ENCODE data around the gene GCG. TPM values are rescaled to one million over a fixed set of nuclear protein-coding genes. Genes with fewer than 3 reads are reported as not detected.

The GCG gene
- total RNA-seq, 4 donors from 2014 or later, result not detected

- intact Hi-C loops (cut with DNase I), result no loop called here
- no peak for DNase-seq (ENCODE audit: extremely low spot score)
- Histone ChIP-seq H3K9me3 (no peaks in the 10 kb centered on the region), H3K27ac (replicated peaks in 1 of 4) (no peak overlapping the region), H3K4me1 (no peaks in the 10 kb centered on the region), H3K36me3 (no peaks in the 10 kb centered on the region), H3K4me3 (no peak overlapping the region), H3K27me3 (no peaks in the 10 kb centered on the region)
- 91% methylated on average over 4 of the region's 4 CpGs for WGBS
- TF ChIP-seq, protein P1, sequence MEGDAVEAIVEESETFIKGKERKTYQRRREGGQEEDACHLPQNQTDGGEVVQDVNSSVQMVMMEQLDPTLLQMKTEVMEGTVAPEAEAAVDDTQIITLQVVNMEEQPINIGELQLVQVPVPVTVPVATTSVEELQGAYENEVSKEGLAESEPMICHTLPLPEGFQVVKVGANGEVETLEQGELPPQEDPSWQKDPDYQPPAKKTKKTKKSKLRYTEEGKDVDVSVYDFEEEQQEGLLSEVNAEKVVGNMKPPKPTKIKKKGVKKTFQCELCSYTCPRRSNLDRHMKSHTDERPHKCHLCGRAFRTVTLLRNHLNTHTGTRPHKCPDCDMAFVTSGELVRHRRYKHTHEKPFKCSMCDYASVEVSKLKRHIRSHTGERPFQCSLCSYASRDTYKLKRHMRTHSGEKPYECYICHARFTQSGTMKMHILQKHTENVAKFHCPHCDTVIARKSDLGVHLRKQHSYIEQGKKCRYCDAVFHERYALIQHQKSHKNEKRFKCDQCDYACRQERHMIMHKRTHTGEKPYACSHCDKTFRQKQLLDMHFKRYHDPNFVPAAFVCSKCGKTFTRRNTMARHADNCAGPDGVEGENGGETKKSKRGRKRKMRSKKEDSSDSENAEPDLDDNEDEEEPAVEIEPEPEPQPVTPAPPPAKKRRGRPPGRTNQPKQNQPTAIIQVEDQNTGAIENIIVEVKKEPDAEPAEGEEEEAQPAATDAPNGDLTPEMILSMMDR (IDR thresholded peaks at IDR 0.05), result no peak
- no peak for TF ChIP-seq POLR2A (IDR thresholded peaks at IDR 0.05; ENCODE audit: low read depth)
These were observed 8.1 kb downstream of the GCG start for GRCh38 chr2:162143969-162144368.

DNA sequence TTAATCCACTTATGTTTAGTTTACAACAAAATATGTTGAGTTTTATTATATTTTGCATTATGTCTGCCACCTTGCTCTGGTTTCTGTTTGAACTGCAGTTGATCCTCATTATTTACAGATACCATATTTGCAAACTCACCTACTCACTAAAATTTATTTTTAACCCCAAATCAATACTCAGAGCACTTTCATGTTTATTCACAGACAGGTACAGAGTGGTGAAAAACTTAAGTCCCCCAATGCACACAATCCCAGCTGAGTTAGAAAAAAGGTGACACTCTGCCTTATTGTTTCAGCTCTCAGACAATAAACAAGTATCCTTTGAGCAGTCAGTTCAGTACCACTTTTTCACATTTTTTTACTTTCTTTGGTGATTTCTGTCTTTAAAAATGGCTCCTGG, 13.7 kb downstream of the GCG start:
- H3K9me3 ChIP-seq, result no peaks in the 10 kb centered on the region
- H3K4me3 ChIP-seq, result no peak overlapping the region
- H3K27me3 ChIP-seq, result no peaks in the 10 kb centered on the region
- no peak overlapping the region for H3K27ac ChIP-seq (replicated peaks in 1 of 4)
- no peak for DNase-seq (ENCODE audit: extremely low spot score)
- no peaks in the 10 kb centered on the region for H3K4me1 ChIP-seq
- no peak for TF ChIP-seq POLR2AphosphoS5 (IDR thresholded peaks at IDR 0.05)
- no peak for TF ChIP-seq POLR2A (IDR thresholded peaks at IDR 0.05; ENCODE audit: low read depth)
- TF ChIP-seq, protein P1 (IDR thresholded peaks at IDR 0.05), result no peak
- TF ChIP-seq EP300 (IDR thresholded peaks at IDR 0.05), result no peak
- intact Hi-C loops (cut with DNase I), result no loop called here
- H3K36me3 ChIP-seq, result no peaks in the 10 kb centered on the region

- TF ChIP-seq, protein P1 (IDR thresholded peaks at IDR 0.05), result no peak
- TF ChIP-seq POLR2AphosphoS5 (IDR thresholded peaks at IDR 0.05) (no peak), POLR2A (IDR thresholded peaks at IDR 0.05; ENCODE audit: low read depth) (no peak), EP300 (IDR thresholded peaks at IDR 0.05) (no peak)
- H3K4me3 ChIP-seq, result no peak overlapping the region
- peaks cover 0 to 6% (median 2%) of the 10 kb centered on the region in 4 donors for H3K4me1 ChIP-seq
- WGBS, result 89% methylated on average over 2 of the region's 2 CpGs
- DNase-seq (ENCODE audit: extremely low spot score), result no peak
- H3K36me3 ChIP-seq, result no peaks in the 10 kb centered on the region
- no peak overlapping the region for H3K27ac ChIP-seq (replicated peaks in 1 of 4)
- H3K9me3 ChIP-seq, result peaks cover 0 to 9% (median 0%) of the 10 kb centered on the region in 4 donors
- no peaks in the 10 kb centered on the region for H3K27me3 ChIP-seq
- intact Hi-C loops (cut with DNase I), result loop anchor here (10.0 kb wide), 1 partner anchor 543 kb away; no protein-coding TSS in a partner anchor
These were observed 24.6 kb downstream of the GCG start for GRCh38 chr2:162127422-162127821.

DNA sequence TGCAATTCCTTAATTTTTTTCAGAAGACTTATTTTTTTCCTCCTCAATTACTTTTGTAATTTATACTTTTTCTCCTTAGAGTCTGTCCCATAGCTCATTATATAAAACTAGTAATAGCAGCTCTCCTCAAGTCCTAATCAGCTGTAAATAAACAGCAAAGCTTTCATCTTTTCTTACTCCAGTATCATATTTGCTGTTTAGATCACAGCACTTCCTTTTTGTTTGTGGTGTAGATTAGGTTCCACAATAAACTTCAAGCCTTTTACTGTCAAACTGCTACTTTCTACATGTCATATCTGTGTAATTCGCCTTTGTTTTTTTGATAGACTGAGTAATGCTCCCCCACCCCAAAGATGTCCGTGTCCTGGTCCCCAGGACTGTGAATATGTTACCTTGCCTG, 25.5 kb downstream of the GCG start:
- Histone ChIP-seq H3K27me3 (no peaks in the 10 kb centered on the region), H3K4me1 (peaks cover 0 to 6% (median 2%) of the 10 kb centered on the region in 4 donors), H3K4me3 (no peak overlapping the region), H3K36me3 (no peaks in the 10 kb centered on the region), H3K27ac (replicated peaks in 1 of 4) (no peak overlapping the region), H3K9me3 (peaks cover 0 to 9% (median 0%) of the 10 kb centered on the region in 4 donors)
- intact Hi-C loops (cut with DNase I), result loop anchor here (10.0 kb wide), 1 partner anchor 542 kb away; no protein-coding TSS in a partner anchor
- no peak for DNase-seq (ENCODE audit: extremely low spot score)
- TF ChIP-seq POLR2AphosphoS5 (IDR thresholded peaks at IDR 0.05), result no peak
- no peak for TF ChIP-seq POLR2A (IDR thresholded peaks at IDR 0.05; ENCODE audit: low read depth)
- TF ChIP-seq, protein P1 (IDR thresholded peaks at IDR 0.05), result no peak
- TF ChIP-seq EP300 (IDR thresholded peaks at IDR 0.05), result no peak
- 80% methylated on average over 2 of the region's 2 CpGs for WGBS

- intact Hi-C loops (cut with DNase I), result loop anchor here (10.0 kb wide), 1 partner anchor 541 kb away; no protein-coding TSS in a partner anchor
- no peaks in the 10 kb centered on the region for H3K27me3 ChIP-seq
- TF ChIP-seq POLR2A (IDR thresholded peaks at IDR 0.05; ENCODE audit: low read depth) (no peak), POLR2AphosphoS5 (IDR thresholded peaks at IDR 0.05) (no peak), EP300 (IDR thresholded peaks at IDR 0.05) (no peak)
- TF ChIP-seq, protein P1 (IDR thresholded peaks at IDR 0.05), result no peak
- WGBS, result 33% methylated on average over 1 of the region's 1 CpG
- no peak overlapping the region for H3K27ac ChIP-seq (replicated peaks in 1 of 4)
- no peaks in the 10 kb centered on the region for H3K36me3 ChIP-seq
- no peak for DNase-seq (ENCODE audit: extremely low spot score)
- H3K4me1 ChIP-seq, result peaks cover 0 to 6% (median 2%) of the 10 kb centered on the region in 4 donors
- H3K4me3 ChIP-seq, result no peak overlapping the region
- peaks cover 0 to 7% (median 0%) of the 10 kb centered on the region in 4 donors for H3K9me3 ChIP-seq
These were observed 25.9 kb downstream of the GCG start for GRCh38 chr2:162126111-162126519.
